ENCODE data around the gene CALR3.
"Not testable (repeated sequence)": the region's sequence is repeated elsewhere in the genome, so short reads cannot be mapped to it uniquely, and the experiment has no call there.

Gene CALR3

GRCh38 chr19:16518061-16518460 lies 22.1 kb upstream of the CALR3 start:
- DNase-seq (ENCODE audit: low read depth), result no peak
- TF ChIP-seq CTCF (conservative IDR thresholded peaks at IDR 0.05; ENCODE audit: low read depth, low read length), result no peak
- no peak overlapping the region for H3K4me3 ChIP-seq (ENCODE audit: low read length)

GRCh38 chr19:16516923-16517610 lies 21.1 kb upstream of the CALR3 start:
- DNase-seq (ENCODE audit: low read depth), result no peak
- no peak overlapping the region for H3K4me3 ChIP-seq (ENCODE audit: low read length)
- no peak for TF ChIP-seq CTCF (conservative IDR thresholded peaks at IDR 0.05; ENCODE audit: low read depth, low read length)

- no peak for DNase-seq (ENCODE audit: low read depth)
- H3K4me3 ChIP-seq (ENCODE audit: low read length), result no peak overlapping the region
- no peak for TF ChIP-seq CTCF (conservative IDR thresholded peaks at IDR 0.05; ENCODE audit: low read depth, low read length)
Observed at GRCh38 chr19:16516381-16516780, 20.4 kb upstream of the CALR3 start.

- DNase-seq (ENCODE audit: low read depth), result no peak
- no peak overlapping the region for H3K4me3 ChIP-seq (ENCODE audit: low read length)
- peak; percentile 10 for TF ChIP-seq CTCF (conservative IDR thresholded peaks at IDR 0.05; ENCODE audit: low read depth, low read length)
Observed at GRCh38 chr19:16514383-16515019, 18.5 kb upstream of the CALR3 start.

- H3K4me3 ChIP-seq (ENCODE audit: low read length); DNase-seq (ENCODE audit: low read depth): not testable (repeated sequence)
Observed at GRCh38 chr19:16512611-16513010, 16.6 kb upstream of the CALR3 start.

- DNase-seq (ENCODE audit: low read depth), result no peak
Observed at GRCh38 chr19:16509141-16510061, 13.4 kb upstream of the CALR3 start.

More at GRCh38 chr19:16509141-16510061, 13.4 kb upstream of the CALR3 start:
- no peak overlapping the region for H3K4me3 ChIP-seq (ENCODE audit: low read length)
- TF ChIP-seq CTCF (conservative IDR thresholded peaks at IDR 0.05; ENCODE audit: low read depth, low read length), result no peak

Data from retinal pigment epithelial cell (primary cell).